WTC11 (cell line): ENCODE results near the gene SLC35F1.

ENCODE experiments used
- MAX ChIP-seq: sonication (generic); formaldehyde crosslinking; IDR thresholded peaks from 2 replicates; pipeline ENCODE4 v1.8.0; 2022; ENCODE audit warnings: mild to moderate bottlenecking, missing genetic modification reagents
- SP1 ChIP-seq: sonication (generic); formaldehyde crosslinking; conservative IDR thresholded peaks from 2 replicates; pipeline ENCODE4 v1.8.1; 2022; ENCODE audit warnings: missing genetic modification reagents
- TF ChIP-seq, protein P1 (sequence below): fragments of 200-600 bp; IDR thresholded peaks from 2 replicates; pipeline ENCODE4 v1.8.0; 2022; ENCODE audit warnings: antibody characterized with exemption

- TF ChIP-seq SP1 (CRISPR knock-in tag), result no peak
- TF ChIP-seq MAX (CRISPR knock-in tag), result no peak
- TF ChIP-seq, protein P1, sequence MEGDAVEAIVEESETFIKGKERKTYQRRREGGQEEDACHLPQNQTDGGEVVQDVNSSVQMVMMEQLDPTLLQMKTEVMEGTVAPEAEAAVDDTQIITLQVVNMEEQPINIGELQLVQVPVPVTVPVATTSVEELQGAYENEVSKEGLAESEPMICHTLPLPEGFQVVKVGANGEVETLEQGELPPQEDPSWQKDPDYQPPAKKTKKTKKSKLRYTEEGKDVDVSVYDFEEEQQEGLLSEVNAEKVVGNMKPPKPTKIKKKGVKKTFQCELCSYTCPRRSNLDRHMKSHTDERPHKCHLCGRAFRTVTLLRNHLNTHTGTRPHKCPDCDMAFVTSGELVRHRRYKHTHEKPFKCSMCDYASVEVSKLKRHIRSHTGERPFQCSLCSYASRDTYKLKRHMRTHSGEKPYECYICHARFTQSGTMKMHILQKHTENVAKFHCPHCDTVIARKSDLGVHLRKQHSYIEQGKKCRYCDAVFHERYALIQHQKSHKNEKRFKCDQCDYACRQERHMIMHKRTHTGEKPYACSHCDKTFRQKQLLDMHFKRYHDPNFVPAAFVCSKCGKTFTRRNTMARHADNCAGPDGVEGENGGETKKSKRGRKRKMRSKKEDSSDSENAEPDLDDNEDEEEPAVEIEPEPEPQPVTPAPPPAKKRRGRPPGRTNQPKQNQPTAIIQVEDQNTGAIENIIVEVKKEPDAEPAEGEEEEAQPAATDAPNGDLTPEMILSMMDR, result no peak
Observed at GRCh38 chr6:118163542-118163941, 256.5 kb downstream of the SLC35F1 start.
